Measurements from ENCODE around the gene PAPOLB.

DNA sequence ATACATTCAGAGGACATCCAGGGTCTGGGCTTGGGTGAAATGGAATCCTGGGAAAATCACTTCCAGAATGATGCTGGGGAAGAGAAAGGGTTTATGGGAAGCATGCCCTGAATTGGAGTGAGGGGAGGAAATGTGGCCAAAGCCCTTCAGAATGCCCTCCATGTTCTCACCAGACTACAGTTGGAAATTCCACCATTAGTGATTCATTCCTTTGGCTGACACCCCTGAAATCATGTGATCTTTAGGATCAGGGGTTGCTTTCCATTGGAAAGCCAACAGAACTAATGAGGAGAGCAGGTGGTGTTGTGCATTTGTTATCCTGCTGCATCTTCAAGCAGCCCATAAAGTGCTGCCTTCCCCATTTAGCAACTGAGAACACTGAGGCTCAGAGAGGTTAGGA, 42.5 kb upstream of the PAPOLB start:
- TF ChIP-seq, protein P1, sequence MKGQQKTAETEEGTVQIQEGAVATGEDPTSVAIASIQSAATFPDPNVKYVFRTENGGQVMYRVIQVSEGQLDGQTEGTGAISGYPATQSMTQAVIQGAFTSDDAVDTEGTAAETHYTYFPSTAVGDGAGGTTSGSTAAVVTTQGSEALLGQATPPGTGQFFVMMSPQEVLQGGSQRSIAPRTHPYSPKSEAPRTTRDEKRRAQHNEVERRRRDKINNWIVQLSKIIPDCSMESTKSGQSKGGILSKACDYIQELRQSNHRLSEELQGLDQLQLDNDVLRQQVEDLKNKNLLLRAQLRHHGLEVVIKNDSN (IDR thresholded peaks at IDR 0.05; ENCODE audit: borderline replicate concordance, extremely low read length, insufficient read depth, low read depth, low read length), result no peak
- TF ChIP-seq FOXK2 (IDR thresholded peaks at IDR 0.05) (no peak), FOS (IDR thresholded peaks at IDR 0.05; ENCODE audit: borderline replicate concordance, extremely low read depth, insufficient read length) (no peak), POLR2A (IDR thresholded peaks at IDR 0.05; ENCODE audit: low read depth, low read length) (no peak), NFYA (IDR thresholded peaks at IDR 0.05; ENCODE audit: borderline replicate concordance, low read depth, low read length) (no peak), CREB1 (IDR thresholded peaks at IDR 0.05; ENCODE audit: low read depth) (no peak), SUZ12 (IDR thresholded peaks at IDR 0.05; ENCODE audit: unreplicated experiment) (no peak)
- TF ChIP-seq, protein P2, sequence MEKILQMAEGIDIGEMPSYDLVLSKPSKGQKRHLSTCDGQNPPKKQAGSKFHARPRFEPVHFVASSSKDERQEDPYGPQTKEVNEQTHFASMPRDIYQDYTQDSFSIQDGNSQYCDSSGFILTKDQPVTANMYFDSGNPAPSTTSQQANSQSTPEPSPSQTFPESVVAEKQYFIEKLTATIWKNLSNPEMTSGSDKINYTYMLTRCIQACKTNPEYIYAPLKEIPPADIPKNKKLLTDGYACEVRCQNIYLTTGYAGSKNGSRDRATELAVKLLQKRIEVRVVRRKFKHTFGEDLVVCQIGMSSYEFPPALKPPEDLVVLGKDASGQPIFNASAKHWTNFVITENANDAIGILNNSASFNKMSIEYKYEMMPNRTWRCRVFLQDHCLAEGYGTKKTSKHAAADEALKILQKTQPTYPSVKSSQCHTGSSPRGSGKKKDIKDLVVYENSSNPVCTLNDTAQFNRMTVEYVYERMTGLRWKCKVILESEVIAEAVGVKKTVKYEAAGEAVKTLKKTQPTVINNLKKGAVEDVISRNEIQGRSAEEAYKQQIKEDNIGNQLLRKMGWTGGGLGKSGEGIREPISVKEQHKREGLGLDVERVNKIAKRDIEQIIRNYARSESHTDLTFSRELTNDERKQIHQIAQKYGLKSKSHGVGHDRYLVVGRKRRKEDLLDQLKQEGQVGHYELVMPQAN (conservative IDR thresholded peaks at IDR 0.05), result no peak
- TF ChIP-seq, protein P3, sequence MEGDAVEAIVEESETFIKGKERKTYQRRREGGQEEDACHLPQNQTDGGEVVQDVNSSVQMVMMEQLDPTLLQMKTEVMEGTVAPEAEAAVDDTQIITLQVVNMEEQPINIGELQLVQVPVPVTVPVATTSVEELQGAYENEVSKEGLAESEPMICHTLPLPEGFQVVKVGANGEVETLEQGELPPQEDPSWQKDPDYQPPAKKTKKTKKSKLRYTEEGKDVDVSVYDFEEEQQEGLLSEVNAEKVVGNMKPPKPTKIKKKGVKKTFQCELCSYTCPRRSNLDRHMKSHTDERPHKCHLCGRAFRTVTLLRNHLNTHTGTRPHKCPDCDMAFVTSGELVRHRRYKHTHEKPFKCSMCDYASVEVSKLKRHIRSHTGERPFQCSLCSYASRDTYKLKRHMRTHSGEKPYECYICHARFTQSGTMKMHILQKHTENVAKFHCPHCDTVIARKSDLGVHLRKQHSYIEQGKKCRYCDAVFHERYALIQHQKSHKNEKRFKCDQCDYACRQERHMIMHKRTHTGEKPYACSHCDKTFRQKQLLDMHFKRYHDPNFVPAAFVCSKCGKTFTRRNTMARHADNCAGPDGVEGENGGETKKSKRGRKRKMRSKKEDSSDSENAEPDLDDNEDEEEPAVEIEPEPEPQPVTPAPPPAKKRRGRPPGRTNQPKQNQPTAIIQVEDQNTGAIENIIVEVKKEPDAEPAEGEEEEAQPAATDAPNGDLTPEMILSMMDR (IDR thresholded peaks at IDR 0.05 in 2 of 3, conservative IDR thresholded peaks at IDR 0.05 in 1 of 3; ENCODE audit: control insufficient read depth in 2 of 3, extremely low read depth in 1 of 3, insufficient read depth in 1 of 3, low read depth in 3 of 3, low read length in 3 of 3), result no peak
- TF ChIP-seq, protein P4, sequence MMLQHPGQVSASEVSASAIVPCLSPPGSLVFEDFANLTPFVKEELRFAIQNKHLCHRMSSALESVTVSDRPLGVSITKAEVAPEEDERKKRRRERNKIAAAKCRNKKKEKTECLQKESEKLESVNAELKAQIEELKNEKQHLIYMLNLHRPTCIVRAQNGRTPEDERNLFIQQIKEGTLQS (IDR thresholded peaks at IDR 0.05; ENCODE audit: borderline replicate concordance, extremely low read depth, low read depth, low read length), result no peak
- TF ChIP-seq, protein P5, sequence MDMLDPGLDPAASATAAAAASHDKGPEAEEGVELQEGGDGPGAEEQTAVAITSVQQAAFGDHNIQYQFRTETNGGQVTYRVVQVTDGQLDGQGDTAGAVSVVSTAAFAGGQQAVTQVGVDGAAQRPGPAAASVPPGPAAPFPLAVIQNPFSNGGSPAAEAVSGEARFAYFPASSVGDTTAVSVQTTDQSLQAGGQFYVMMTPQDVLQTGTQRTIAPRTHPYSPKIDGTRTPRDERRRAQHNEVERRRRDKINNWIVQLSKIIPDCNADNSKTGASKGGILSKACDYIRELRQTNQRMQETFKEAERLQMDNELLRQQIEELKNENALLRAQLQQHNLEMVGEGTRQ (IDR thresholded peaks at IDR 0.05; ENCODE audit: borderline replicate concordance, low read depth, low read length), result no peak

Data from GM12878 (cell line).